Lower leg skin (tissue), 4 donors: ENCODE measurements around the gene JUP. TPM values are rescaled to one million over a fixed set of nuclear protein-coding genes. Genes with fewer than 3 reads are reported as not detected.

Source experiments
- DNase-seq, 2 donors: peaks; one replicate each; pipeline ENCODE4 v3.0.0-alpha.2; 2019; ENCODE audit warnings: low spot score in 2 of 2
- H3K4me3 ChIP-seq: fragments of 200-600 bp; sonication (generic); 2 replicates; pipeline ENCODE4 v1.5.1; 2017; ENCODE audit warnings: mild to moderate bottlenecking, low read depth; ENCODE audit not compliant: poor library complexity, severe bottlenecking
- POLR2A ChIP-seq, 2 donors: fragments of 450-650 bp; IDR thresholded peaks; one replicate each; pipeline ENCODE4 v1.6.1; 2016 to 2017; ENCODE audit warnings: antibody characterized with exemption in 2 of 2, mild to moderate bottlenecking in 1 of 2, moderate library complexity in 1 of 2
- WGBS, 2 donors: methylation state at CpG; one replicate each; pipeline ENCODE4 v1.1.5; 2018; 5-methylcytosine and 5-hydroxymethylcytosine counted together
- intact Hi-C: fragments of 100-400 bp; cut with DNase I; formaldehyde crosslinking; loops from one replicate; pipeline ENCODE4 v1.15.0; 2023; ENCODE audit warnings: low total_unique reads
- total RNA-seq, 4 donors: library from RNA; depleted of rRNA; stranded (reverse); fragments of >200 nt; gene quantifications; one replicate each; pipeline ENCODE4 v1.1.0, GENCODE V29; 2016
- TF ChIP-seq, protein P1 (sequence below), 3 donors: fragments of 450-650 bp; IDR thresholded peaks; one replicate each; pipeline ENCODE4 v1.5.1; 2016; ENCODE audit warnings: antibody characterized with exemption in 3 of 3, mild to moderate bottlenecking in 3 of 3, moderate library complexity in 2 of 3

Gene JUP
- total RNA-seq, 4 donors from 2014 or later: 1,980 to 2,336 (median 2,116) TPM

DNA sequence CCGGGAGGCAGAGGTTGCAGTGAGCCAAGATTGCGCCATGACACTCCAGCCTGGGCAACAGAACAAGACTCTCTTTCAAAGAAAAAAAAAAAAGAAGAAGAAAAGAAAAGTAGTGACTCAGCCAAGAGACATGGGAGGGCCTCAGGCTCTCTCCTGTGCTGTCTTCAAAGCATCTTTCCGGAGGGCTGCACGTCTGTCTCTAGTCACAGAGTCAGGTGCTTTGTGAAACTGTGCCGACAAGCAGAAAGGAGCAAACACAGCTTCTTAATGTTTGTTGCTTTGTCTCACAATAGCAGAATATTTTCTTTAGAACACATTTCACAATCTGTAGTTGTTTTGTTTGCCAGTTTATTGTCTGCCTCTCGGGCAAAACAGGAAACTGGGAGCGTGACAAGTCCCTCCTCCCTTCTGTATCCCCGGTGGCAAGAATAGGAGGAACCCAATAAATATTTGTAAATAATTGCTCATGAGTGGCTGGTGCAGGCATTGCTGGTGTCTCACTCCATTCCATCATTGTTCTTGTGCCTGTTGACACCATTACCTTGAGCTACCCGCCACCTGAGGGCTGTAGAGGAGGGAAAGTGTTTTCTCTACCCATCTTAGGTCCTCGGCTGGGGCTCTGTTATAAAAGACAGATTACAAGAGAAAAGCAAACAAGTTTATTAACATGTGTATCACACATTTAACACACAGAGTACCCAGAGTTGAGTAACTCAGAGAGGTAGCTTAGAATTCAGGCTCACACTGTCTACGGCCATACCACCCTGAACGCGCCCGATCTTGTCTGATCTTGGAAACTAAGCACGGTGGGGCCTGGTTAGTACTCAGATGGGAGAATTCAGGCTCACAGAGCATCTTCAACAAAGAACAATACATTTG lies 68.9 kb downstream of the JUP start:
- peak in 1 of 2 donors; percentile 69 for DNase-seq
- intact Hi-C loops: no loop called here
- 35 to 39% methylated on average over 15 of the region's 15 CpGs for WGBS, 2 donors
- no peak overlapping the region for H3K4me3 ChIP-seq
- TF ChIP-seq POLR2A (IDR thresholded peaks at IDR 0.05): no peak
- TF ChIP-seq, protein P1, sequence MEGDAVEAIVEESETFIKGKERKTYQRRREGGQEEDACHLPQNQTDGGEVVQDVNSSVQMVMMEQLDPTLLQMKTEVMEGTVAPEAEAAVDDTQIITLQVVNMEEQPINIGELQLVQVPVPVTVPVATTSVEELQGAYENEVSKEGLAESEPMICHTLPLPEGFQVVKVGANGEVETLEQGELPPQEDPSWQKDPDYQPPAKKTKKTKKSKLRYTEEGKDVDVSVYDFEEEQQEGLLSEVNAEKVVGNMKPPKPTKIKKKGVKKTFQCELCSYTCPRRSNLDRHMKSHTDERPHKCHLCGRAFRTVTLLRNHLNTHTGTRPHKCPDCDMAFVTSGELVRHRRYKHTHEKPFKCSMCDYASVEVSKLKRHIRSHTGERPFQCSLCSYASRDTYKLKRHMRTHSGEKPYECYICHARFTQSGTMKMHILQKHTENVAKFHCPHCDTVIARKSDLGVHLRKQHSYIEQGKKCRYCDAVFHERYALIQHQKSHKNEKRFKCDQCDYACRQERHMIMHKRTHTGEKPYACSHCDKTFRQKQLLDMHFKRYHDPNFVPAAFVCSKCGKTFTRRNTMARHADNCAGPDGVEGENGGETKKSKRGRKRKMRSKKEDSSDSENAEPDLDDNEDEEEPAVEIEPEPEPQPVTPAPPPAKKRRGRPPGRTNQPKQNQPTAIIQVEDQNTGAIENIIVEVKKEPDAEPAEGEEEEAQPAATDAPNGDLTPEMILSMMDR (IDR thresholded peaks at IDR 0.05): no peak

DNA sequence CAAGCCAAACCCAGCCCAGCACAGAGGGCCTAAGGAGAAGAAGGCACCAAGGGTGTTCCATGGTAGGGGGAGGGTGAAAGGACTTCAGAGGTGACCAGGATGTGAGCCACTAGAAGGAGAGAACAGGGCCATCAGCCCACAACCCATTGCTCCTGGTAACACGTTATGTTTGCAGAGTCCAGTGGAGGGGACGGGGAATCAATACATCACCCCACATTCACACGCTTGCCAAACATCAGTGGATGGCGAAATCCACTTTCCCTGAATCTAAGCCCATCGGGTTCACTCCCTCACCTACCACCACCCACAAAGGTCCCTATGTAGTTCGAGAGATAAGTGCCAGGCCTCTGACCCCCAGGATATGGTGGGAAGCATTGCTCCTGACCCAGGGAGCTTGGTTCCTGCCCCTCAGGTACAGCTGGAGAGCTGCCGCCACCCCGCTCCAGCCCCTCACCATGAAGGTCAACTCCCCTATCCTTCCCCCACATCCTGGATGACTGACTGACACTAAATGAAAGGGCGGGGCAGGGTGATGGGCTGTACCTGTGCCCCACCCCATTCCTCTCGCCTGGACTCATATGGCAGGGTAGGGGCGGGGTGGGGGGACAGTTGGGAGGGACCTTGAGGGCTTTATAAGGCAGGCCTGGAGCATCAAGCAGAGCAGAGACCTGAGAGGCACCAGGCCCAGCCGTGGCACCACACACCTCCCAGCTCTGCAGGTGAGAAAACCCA lies 74.7 kb downstream of the JUP start, which contains the start of gene GAST:
GAST (plus strand) TSS at position 663 of the 732 bp plus-strand sequence. CDS start 3,106 bp downstream, outside the sequence.
- no peak for DNase-seq
- H3K4me3 ChIP-seq: no peak within 1 kb of the TSS
- intact Hi-C loops: no loop called here
- 88 to 90% methylated on average over 11 to 12 of the region's 12 CpGs for WGBS, 2 donors
- TF ChIP-seq, protein P1 (IDR thresholded peaks at IDR 0.05): no peak
- no peak for TF ChIP-seq POLR2A (IDR thresholded peaks at IDR 0.05)

- no peak overlapping the region for H3K4me3 ChIP-seq
- WGBS, 2 donors: 59 to 60% methylated on average over 8 of the region's 8 CpGs
- intact Hi-C loops: no loop called here
- no peak for DNase-seq
- no peak for TF ChIP-seq POLR2A (IDR thresholded peaks at IDR 0.05)
- TF ChIP-seq, protein P1 (IDR thresholded peaks at IDR 0.05): no peak
Measured at GRCh38 chr17:41710472-41711090, 75.9 kb downstream of the JUP start.

DNA sequence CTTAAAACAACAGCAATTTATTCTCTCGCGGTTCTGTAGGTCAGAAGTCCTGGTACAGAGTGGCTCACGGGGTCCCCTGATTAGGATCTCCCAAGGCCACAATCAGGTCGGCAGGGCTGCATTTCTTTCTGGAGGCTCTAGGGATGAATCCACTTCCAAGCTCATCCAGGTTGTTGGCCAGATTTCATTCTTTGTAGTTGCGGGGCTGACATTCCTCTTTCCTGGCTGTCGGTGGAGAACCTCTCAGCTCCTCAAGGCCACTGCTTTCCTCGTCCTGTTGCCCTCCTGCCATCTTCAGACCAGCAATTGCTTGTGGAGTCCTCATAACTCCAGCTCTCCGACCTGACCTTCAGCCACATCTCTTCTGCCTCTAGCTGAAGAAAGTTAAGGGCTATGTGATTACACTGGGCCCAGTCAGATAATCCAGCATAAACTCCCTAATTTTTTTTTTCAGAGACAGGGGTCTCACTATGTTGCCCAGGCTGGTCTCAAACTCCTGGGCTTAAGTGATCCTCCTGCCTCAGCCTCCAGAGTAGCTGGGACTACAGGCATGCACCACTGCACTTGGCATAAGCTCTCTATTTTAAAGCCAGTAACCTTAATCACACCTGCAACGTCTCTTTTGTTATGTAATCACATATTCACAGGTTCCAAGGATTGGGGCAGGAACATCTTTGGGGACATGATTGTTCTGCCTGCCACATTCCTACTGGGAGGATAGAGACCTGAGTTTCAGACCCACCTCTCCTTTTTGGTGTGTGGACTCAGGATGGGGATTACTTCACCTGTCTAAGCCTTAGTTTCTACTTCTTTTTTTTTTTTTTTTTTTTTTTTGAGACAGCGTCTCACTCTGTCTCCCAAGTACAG lies 78.5 kb downstream of the JUP start:
- no peak overlapping the region for H3K4me3 ChIP-seq
- no peak for TF ChIP-seq POLR2A (IDR thresholded peaks at IDR 0.05)
- TF ChIP-seq, protein P1 (IDR thresholded peaks at IDR 0.05): no peak
- intact Hi-C loops: no loop called here
- no peak for DNase-seq
- 80% methylated on average over 10 of the region's 10 CpGs for WGBS, 2 donors
